Epithelial cell of proximal tubule (primary cell): ENCODE results near the gene SCN9A. TPM values are rescaled to one million over a fixed set of nuclear protein-coding genes. Genes with fewer than 3 reads are reported as not detected.
"Not testable (repeated sequence)": the region's sequence is repeated elsewhere in the genome, so short reads cannot be mapped to it uniquely, and the experiment has no call there.

Experiments used
- DNase-seq: peaks from one replicate; pipeline ENCODE4 v3.0.0-alpha.2; 2011; ENCODE audit warnings: low read depth
- H3K4me3 ChIP-seq: 2 replicates; pipeline ENCODE4 v1.5.1; 2011; ENCODE audit warnings: low read depth, mild to moderate bottlenecking, low read length
- CTCF ChIP-seq: conservative IDR thresholded peaks from 2 replicates; pipeline ENCODE4 v1.5.1; 2012; ENCODE audit warnings: low read depth, mild to moderate bottlenecking, low read length
- total RNA-seq: library from RNA; depleted of rRNA; stranded (reverse); fragments of >200 nt; gene quantifications from 2 replicates; pipeline ENCODE4 v1.2.3, GENCODE V29; 2015

The SCN9A gene
- total RNA-seq, 1 donor from 2014 or later: 2.1 TPM

GRCh38 chr2:166365239-166365638 lies 10.5 kb downstream of the SCN9A start:
- TF ChIP-seq CTCF: no peak
- no peak overlapping the region for H3K4me3 ChIP-seq
- no peak for DNase-seq

- no peak overlapping the region for H3K4me3 ChIP-seq
- no peak for DNase-seq
- TF ChIP-seq CTCF: no peak
Observed at GRCh38 chr2:166364476-166365161, 11.1 kb downstream of the SCN9A start.

GRCh38 chr2:166361351-166362153 lies 14.2 kb downstream of the SCN9A start:
- peak; percentile 73 for TF ChIP-seq CTCF
- no peak for DNase-seq
- H3K4me3 ChIP-seq: no peak overlapping the region

- no peak for TF ChIP-seq CTCF
- H3K4me3 ChIP-seq: no peak overlapping the region
- DNase-seq: no peak
Observed at GRCh38 chr2:166360906-166361305, 14.8 kb downstream of the SCN9A start.

- no peak for TF ChIP-seq CTCF
Observed at GRCh38 chr2:166360426-166360825, 15.3 kb downstream of the SCN9A start.

GRCh38 chr2:166357950-166358321 lies 17.8 kb downstream of the SCN9A start:
- not testable (repeated sequence) for H3K4me3 ChIP-seq, DNase-seq

More at GRCh38 chr2:166360426-166360825, 15.3 kb downstream of the SCN9A start:
- H3K4me3 ChIP-seq: no peak overlapping the region
- no peak for DNase-seq

- DNase-seq: no peak
- no peak overlapping the region for H3K4me3 ChIP-seq
- no peak for TF ChIP-seq CTCF
Observed at GRCh38 chr2:166357068-166357949, 18.4 kb downstream of the SCN9A start.
